HG03159 (cell line): ENCODE results near the gene NACA2.
"Not testable (repeated sequence)": the region's sequence is repeated elsewhere in the genome, so short reads cannot be mapped to it uniquely, and the experiment has no call there.

Experiments
- ATAC-seq: cut with Tn5 transposase; IDR thresholded peaks from one replicate; pipeline ENCODE4 v1.9.1; 2021; ENCODE audit warnings: mild to moderate bottlenecking, moderate library complexity; ENCODE audit not compliant: unreplicated experiment

The NACA2 gene

DNA sequence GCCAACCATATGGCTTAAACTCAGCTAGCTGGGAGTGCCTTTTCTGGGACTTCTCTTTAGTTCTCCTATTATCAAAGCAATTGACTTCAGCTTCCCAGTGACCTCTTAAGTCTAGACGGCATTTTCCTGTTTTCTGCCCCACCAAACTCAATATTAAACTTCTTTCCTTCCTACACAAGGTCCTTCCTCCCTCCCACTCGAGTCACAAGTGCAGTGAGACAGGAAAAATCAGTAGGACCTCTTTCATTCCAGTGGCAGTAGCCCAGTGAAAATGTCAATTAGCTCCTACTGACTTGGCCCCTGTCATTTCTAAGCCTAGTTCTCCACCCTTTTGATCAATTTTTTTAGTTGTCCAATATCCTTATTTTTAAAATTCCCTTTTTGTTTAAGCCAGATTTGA is 9.6 kb upstream of the NACA2 start:
- ATAC-seq: no peak

DNA sequence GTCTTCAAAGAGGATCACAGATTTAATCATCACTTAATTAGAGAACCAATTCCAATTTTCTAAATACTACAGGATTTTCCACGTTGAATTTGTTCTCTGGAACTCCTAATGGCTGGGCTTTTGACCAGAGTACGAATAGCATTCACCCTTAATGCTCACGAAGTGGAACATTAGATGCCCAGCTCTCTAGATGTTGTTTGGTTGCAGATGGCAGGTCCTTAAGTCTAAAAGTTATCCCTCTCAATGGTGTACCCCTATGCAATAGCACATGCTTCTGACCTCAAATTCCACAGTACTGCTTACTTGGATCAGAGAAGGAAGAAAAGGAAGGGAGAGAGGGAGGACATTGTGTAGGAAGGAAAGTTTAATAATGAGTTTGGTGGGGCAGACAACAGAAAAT is 8.6 kb upstream of the NACA2 start:
- ATAC-seq: no peak

DNA sequence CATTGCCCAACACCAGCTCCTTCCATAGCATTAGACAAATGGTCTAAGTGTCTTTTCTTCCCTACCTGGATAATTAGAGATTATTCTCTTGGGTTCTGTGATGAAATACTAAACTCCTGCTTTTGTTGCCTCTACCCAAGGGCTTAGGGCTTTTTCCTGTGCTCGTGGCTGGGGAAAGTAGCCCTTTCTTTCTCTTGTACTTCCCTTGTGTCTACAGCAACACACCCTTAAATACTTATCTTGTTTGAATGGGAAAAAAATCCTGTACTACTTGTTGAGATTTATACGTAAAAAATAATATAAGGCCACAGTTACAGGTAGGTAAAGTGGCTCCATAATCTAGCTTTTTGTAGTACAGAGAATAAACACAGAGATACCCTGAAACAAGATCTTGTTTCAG is 7.0 kb upstream of the NACA2 start:
- ATAC-seq: no peak

DNA sequence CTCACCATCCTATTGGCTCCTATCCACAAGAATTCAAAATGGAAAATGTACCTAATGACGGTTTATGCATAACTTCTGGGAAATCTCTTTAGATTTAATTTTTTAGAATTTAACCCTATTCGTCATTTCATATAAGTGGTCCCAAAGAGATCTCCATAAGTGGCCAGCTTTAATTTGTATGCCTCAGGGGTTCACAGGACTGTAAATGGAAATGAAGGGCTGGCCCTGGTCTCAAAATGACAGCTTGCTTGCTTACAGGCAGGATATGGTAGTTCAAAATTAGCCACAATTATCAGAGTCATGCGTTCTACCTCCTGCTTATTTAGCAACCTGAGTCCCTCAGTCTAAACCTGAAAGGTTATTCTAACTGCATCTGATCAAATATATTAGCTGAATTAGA is 6.6 kb upstream of the NACA2 start:
- ATAC-seq: no peak

DNA sequence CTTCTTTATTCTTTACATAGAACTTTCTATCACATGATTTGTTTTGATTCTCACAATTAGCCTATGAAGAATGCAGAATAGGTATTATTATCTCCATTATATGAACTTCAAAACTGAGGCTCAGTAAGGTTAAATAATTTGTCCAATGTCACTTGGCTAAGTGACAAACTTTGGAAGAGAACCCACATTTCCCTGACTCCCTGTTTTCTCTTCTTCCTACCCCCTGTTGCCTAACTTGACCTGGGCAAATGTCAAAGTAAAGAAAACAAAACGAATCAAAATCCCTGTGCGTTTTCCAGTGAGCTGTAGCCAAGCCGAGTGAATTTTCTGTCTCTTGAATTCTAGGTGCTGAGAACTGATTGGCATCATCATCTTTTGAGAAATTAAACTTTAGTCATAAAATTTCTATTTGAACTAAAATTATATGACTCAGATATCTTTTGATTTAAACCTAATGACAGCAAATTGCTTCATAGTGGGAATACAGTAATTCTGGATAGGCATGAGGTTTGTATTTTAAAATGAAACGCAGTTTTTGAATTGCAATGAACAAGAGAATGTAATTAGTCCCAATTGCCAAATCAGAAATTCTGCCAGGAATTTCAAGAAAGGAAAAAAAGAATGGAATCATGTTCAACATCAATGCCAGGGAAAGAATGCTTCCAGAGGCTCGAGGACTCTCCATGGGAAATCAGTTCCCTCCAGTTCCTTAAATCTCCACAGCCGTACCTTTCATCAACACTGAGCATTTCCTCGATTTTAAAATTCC is 4.6 kb upstream of the NACA2 start:
- ATAC-seq: no peak

DNA sequence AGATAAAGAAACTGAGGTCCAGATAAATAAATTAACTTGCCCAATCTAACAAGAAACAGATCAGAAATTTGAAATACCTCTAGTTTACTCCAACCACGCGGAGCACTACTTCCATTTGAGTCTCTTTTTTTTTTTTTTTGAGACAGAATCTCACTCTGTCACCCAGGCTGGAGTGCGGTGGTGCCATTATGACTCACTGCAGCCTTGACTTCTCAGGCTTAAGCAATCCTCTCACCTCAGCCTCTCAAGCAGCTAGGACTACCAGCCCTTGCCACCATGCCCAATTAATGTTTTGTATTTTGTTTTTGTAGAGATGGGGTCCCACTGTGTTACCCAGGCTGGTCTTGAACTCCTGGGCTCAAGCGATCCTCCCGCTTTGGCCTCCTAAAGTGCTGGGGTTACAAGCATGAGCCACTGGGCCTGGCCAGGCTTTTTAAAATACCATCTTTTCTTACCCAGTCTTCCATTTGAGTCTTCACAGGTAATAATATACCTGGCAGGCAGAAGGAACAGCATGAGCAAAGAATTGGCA is 3.3 kb upstream of the NACA2 start:
- no peak for ATAC-seq

DNA sequence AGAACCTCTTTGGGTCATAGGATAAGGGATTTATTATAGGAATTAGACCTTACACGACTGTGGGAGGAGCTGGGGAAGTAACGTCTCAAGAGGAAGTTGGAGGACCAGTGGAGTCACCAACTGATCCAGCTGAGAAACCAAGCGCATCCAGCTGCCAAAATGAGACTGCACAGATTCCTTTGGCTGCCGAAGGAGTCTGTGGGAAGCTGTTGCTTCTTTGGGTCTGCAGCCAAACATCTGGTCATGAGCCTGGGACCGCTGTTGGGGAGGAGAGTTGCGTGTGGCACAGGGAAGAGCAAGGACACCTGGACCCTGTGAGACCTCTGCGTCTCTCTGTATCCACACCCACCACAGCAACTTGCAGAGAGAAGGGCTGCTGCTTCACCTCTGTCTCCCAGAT is 2.4 kb upstream of the NACA2 start:
- no peak for ATAC-seq

DNA sequence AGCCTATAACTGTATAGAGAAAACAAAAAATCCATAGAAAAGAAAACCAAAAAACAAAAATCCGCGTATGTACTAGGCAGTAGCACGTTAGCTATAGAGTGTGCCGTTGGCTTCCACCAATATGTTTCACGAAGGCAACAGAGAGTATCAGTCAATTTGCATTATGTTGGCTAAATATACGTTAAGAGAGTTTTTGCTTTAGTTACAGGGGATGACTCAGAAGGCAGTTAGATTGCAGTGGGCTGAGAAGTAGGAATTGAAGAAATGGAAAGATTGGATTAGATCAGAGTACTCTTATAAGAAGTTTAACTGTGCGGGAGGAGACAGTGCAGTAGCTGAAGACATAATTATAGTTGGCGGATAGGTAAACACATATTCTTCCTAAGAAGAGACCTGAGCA is 911 bp upstream of the NACA2 start:
- no peak for ATAC-seq

DNA sequence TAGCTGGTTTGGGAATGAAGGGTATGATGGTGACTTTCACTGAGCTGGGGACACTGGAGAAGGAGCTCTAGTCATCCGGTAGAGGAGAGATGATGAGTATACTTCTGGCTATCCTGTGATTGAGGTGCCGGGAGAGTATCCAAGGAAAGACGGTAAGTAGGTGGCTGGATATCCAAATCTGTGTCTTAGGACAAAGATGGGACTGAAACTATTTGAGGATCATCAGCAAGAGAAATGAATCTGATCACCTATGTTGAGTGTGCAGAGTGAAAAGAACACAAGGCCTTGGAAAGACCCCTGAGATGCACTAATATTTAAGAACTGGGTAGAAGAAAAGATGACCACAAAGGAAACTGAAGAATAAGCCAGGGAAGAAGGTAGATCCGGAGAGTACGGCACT is 1.0 kb downstream of the NACA2 start:
- ATAC-seq: no peak

DNA sequence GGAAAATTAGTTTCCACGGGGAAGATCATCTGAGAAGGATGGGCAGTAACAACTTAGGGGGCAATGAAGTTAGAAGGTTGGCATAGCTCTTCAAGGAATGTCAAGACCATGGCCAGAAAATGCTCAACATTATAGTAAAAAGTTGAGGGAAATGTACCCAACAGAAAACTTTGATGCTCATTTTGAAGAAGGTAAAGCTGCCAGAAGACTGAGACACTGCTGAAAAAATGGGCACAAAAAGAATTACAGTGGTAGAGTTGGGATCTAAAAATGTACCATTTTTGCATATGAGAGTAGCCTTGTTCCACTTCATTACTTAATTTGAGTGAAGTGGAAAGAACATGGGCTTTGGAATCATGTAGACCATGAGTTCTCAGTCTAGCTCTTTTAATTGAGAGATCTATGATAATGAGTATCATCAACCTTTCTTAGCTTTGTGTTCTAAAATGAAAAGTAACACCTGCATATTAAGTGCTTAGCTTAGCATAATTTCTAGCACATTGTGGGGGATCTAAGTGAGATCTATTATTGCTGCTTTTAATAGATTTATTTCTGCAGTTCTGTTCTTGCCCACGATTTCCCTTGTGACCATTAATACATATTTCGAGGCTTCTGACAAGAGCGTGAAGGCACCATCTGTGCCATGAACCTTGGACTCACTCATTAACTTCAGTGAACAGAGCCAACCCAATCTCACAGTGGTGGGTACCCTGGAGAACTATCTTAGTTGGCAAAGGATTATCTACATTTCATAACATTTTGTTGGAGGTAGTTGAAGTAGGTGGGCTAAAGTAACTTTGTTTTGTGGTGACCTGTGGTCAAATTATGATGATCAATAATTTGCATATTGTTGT is 3.0 kb downstream of the NACA2 start:
- ATAC-seq: no peak

DNA sequence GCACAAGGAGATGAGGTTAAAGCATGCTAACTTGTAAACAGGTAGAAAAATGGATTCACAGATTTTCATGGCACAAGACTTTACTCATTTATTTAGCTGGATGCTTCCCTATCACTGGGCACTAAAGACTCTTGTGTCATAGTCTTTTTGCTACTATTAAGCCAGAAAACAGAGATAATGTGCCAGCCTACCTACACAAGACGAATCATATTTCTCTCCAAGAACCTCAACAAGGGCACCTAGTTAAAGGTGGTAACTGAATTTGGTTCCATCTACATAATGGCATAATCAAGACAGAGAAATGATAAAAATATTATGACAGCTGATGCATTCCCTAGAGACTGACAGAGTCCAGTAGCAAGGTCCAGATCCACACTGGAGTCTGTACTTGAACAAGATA is 3.8 kb downstream of the NACA2 start:
- ATAC-seq: no peak

DNA sequence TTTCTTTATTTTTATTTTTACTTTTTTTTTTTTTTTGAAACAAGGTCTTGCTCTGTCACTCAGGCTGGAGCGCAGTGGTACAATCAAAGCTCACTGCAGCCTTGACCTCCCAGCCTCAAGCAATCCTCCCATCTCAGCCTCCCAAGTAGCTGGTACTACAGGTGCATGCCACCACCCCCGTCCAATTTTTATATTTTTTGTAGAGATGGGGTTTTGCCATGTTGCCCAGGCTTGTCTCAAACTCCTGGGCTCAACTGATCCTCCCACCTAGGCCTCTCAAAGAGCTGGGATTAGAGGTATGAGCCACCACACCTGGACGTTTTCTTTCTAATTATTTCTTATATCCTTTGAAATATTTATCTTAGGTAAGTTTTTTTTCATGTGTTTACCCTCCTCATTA is 4.4 kb downstream of the NACA2 start:
- not testable (repeated sequence) for ATAC-seq

DNA sequence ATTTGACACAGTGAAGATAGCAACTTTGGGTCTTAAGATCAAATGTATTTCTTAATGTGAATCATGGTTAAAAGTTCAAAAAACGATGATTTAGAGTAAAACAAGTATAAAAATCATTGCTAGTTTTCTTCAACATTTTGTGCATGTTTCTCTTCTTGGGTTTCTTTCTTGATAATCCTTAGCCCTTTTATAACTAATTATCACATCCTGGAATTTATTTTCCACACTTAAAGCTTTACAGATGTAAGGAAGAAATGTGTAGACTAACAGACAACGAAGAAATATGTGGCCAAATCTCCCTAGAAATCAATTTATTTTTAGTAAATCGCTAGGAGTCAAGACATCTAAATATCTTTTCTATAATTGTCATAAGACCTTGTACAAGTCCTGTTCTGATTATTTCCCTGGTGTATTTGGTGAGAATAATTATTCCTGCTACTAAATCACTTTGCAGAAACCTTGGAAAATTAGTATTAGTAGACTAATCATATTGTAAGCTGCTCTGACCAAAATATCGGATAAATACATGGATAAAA is 4.9 kb downstream of the NACA2 start:
- no peak for ATAC-seq

DNA sequence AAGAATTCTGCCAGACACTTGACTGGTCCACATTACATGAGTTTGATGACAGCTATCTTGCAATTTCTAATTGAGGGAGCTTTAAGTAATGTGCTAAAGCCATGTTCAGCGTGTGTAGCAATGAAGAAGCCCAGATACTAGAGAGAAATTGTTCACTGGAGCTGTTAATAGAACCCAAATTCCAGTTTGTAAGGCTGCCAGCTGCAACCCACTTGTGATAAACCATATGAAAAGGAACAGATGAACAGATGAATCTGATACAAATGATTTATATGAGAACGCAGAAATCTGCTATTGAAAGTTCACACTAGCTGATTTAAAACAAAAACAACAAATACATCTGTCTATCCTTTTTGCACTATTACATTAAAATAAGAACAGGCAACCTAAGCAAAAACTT is 6.2 kb downstream of the NACA2 start:
- ATAC-seq: no peak

DNA sequence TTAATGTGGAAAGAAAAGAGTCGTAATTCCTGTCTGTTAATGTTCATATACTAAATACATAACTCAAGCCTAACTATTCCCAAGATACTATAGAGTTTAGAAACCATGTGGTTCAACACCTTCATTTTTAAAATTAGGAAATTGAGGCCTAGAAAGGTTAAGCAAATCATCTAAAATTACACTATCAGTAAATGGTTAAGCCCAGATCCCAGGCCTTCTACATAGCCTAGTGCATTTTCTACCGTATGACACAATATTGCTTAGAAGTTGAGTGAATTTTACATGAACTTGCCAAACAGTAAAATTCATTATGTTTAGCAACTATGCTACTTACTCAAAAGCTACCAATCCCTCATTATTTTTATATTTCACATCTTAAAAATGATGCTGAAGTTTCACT is 6.8 kb downstream of the NACA2 start:
- no peak for ATAC-seq

DNA sequence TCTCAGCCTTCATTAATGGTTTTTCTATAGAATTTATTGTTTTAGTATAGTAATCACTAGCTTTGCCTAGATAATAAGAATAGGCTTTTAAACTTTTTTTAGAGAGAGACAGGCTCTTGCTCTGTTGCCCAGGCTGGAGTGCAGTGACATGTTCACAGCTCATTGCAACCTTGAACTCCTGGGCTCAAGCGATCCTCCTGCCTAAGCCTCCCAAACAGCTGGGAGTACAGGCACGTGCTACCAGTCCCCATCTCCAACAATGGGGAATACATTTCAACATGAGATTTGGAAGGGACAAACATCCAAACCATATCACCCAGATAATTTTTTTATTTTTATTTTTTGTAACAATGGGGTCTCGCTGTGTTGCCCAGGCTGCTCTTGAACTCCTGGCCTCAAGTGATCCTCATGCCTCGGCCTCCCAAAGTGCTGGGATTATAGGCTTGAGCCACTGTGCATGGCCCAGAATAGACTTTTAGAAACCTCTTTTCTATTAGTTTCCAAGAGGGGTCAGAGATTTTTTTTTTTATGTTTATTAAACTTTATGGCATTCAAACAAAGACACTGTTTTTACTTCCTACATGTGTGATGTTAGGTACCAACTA is 7.3 kb downstream of the NACA2 start:
- ATAC-seq: no peak

DNA sequence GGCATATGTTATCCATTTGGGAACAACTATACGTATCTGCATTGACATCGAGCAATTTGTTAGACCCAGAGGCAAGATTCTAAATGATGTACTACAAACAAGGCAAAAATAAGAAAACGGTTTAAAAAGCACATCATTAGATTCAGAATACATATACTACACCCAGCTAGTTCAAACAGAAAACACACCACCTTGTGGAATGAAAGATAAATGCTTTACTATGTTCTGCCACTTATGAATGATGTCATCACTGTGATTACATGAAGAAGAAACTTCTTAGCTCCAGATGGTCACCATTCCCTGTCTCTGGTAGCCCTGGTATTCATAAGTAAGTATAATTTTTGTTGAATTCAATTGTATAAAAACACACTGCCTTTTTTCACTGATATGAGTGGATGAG is 7.8 kb downstream of the NACA2 start:
- peak; percentile 61 for ATAC-seq

DNA sequence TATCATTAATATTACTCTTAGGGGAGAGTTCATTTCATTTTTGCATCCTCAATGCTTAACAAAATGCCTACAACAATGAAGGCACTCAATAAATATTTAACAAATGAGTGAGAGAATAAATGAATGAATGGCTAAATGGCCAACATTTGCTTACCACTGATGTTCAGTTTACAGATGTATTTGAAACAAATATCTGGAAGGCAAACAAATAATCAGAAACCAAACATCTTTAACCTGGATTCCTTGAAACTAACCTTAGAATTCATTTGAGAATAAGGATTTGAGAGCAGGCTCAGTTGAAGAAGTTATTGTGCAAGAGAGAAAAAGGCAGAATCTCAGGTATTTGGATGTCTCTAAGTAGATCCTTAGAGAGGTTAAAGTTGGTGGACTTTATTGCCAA is 8.4 kb downstream of the NACA2 start:
- ATAC-seq: no peak

DNA sequence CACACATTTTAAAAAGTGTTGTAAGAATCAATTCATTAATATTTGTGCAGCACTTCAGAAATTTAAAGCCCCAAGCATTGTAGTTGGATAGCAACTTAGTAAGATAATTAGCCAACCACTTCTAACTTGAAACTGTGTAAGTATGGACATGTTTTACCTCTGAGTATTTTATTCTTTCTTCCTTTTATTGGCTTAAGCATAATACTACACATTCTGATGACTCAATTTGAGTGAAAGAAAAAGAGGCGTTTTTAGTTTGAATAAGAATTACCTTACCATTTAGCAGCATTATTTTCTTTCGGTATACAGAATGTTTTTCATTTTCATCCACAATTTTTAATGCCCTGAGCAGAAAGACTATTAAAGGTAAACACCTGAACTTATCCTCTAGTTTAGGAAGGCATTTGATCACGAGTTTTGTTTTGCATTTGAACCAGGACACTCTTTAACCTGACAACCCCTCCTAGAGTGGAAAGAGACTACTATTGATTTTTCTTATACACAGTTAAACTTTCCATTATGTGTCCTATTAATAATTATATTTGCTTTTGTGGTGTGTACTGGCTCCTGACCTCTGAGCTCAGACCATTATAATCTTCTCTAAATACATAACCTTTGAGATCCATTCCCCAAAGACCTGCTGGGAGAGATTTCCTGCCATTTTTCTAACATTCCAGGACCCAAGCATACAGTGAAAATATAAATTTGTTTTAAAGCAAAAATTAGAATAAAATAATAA is 9.2 kb downstream of the NACA2 start:
- ATAC-seq: no peak

DNA sequence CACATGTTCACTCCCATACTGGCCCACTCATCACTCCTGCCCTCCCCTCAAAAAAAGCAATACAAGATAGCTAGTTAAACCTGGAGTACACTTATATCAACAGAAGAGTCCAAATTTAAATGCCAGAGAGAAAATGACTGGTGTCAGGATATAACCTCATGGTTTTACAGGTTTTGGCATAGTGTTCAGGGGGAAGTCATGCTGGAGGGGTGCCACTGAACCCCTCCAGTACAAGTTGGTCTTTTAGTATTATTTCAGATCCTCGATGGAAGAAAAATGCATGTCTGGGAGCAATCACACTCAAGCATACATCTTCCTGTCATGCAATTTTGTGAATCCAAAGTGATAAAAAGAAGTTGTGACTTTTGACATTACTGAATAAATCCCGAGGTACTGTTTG is 10.5 kb downstream of the NACA2 start:
- ATAC-seq: no peak

DNA sequence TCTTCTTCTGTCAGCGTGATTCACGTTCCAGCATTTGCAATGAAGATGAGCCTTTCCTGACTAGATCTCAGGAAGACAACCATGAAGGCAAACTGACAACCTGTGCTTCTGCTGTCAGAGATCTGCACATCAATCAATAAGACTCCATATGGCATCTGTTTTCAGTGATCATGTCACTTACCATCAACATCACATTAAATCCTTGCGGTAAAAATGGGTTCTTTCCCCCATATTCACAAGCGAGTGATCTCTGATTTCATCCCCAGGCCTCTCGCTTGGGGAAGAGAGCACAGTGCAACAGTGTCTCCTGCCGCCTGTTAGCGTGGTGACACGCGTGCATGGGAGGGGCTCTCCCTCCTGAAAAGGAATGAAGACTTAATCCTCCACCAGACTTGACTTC is 11.1 kb downstream of the NACA2 start:
- no peak for ATAC-seq
